HepG2 (cell line): ENCODE results near the gene FYB2.

Experiments
- CHD2 ChIP-seq: IDR thresholded peaks from 2 replicates; pipeline ENCODE4 v1.6.1; 2011; ENCODE audit warnings: low read depth, low read length, improper control_type of control experiment
- ZNF350 ChIP-seq: sonication (generic); formaldehyde crosslinking; IDR thresholded peaks from 2 replicates; pipeline ENCODE4 v1.4.0; 2020; ENCODE audit warnings: mild to moderate bottlenecking, low read depth, missing genetic modification reagents, borderline replicate concordance
- TF ChIP-seq, protein P1 (sequence below): fragments of 450-650 bp; IDR thresholded peaks from 2 replicates; pipeline ENCODE4 v1.6.1; 2016

DNA sequence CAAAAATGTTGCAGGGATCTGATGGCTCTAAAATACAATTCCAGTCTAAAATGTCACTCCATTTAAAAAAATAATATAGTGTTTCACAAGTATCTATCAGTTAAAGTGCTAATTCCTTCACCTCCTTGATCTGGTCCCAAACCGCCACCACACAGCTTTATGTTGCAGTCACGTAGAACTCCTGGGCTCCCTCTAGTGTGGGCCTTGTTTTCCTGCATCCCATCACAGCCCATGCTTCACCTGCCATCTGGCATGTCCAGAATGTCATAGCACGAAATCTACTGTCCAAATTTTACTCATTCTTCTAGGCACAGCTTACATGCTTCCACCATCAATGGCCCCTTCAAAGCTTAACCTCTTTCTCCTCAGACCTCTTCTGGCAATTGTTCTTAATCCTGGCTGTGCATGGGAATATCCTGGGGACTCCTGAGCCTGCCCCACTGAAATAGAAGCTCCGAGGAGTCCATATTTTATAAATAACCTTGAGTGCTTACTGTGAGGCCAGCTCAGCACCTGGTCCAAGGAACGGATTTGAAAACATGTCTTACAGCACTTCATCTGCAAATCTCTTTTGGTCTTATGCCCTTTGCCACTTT is 15.5 kb downstream of the FYB2 start:
- TF ChIP-seq, protein P1, sequence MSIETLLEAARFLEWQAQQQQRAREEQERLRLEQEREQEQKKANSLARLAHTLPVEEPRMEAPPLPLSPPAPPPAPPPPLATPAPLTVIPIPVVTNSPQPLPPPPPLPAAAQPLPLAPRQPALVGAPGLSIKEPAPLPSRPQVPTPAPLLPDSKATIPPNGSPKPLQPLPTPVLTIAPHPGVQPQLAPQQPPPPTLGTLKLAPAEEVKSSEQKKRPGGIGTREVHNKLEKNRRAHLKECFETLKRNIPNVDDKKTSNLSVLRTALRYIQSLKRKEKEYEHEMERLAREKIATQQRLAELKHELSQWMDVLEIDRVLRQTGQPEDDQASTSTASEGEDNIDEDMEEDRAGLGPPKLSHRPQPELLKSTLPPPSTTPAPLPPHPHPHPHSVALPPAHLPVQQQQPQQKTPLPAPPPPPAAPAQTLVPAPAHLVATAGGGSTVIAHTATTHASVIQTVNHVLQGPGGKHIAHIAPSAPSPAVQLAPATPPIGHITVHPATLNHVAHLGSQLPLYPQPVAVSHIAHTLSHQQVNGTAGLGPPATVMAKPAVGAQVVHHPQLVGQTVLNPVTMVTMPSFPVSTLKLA, result no peak
- TF ChIP-seq ZNF350 (no peak), CHD2 (no peak)
